Activated CD8-positive, alpha-beta T cell treated with anti-CD3 and anti-CD28 coated beads for 36 hours (primary cell): ENCODE results near the gene RNF207. TPM values are rescaled to one million over a fixed set of nuclear protein-coding genes. Genes with fewer than 3 reads are reported as not detected.

Source experiments
- total RNA-seq, 2 experiments: library from RNA; stranded (reverse); gene quantifications; one replicate each; pipeline ENCODE4 v1.2.3, GENCODE V29; 2021

The RNF207 gene
- total RNA-seq, 2 experiments from 2014 or later: 4.9 to 9.9 TPM

Other genes with a start within 250 kb of the RNF207 start
- 10 to 100 TPM; 16.5 to 16.8 TPM for gene NPHP4, start 213.7 kb upstream of the RNF207 start, total RNA-seq
- gene KCNAB2, start 160.2 kb upstream of the RNF207 start, total RNA-seq: 100 to 1,000 TPM; 290 to 299 TPM
- under 1 TPM; 0.61 to 0.63 TPM for gene CHD5, start 25.8 kb upstream of the RNF207 start, total RNA-seq
- 100 to 1,000 TPM; 372 to 473 TPM for gene RPL22, start 6.5 kb upstream of the RNF207 start, total RNA-seq
- 10 to 100 TPM; 35.3 to 38.1 TPM for gene ICMT, start 29.8 kb downstream of the RNF207 start, total RNA-seq
- not detected for gene HES3, start 38.1 kb downstream of the RNF207 start, total RNA-seq
- under 1 TPM; 0.34 to 0.41 TPM for gene GPR153, start 55.0 kb downstream of the RNF207 start, total RNA-seq
- 10 to 100 TPM; 80.4 to 86.7 TPM for gene ACOT7, start 187.6 kb downstream of the RNF207 start, total RNA-seq
- under 1 TPM in 1 of 2 experiments, not detected in 1; 0.29 TPM for gene HES2, start 213.8 kb downstream of the RNF207 start, total RNA-seq
- under 1 TPM; 0.83 to 0.99 TPM for gene ESPN, start 218.7 kb downstream of the RNF207 start, total RNA-seq